T-helper 1 cell (primary cell): ENCODE results near the gene TBX6.

Source experiments
- DNase-seq, 5 donors: peaks; one replicate each; pipeline ENCODE4 v3.0.0-alpha.2; 2012 to 2020

TBX6 gene

GRCh38 chr16:30085820-30086219, 5.9 kb downstream of the TBX6 start:
- no peak for DNase-seq

- DNase-seq: no peak
Observed at GRCh38 chr16:30085247-30085646, 6.5 kb downstream of the TBX6 start.

GRCh38 chr16:30084816-30085159, 6.9 kb downstream of the TBX6 start:
- no peak for DNase-seq

GRCh38 chr16:30084096-30084815, 7.5 kb downstream of the TBX6 start:
- no peak for DNase-seq

- no peak for DNase-seq
Observed at GRCh38 chr16:30083216-30084055, 8.3 kb downstream of the TBX6 start.

GRCh38 chr16:30082545-30083090, 9.1 kb downstream of the TBX6 start:
- no peak for DNase-seq

- DNase-seq: no peak
Observed at GRCh38 chr16:30079480-30079879, 12.2 kb downstream of the TBX6 start.

GRCh38 chr16:30078744-30079143, 13.0 kb downstream of the TBX6 start:
- no peak for DNase-seq

GRCh38 chr16:30077656-30078055, 14.1 kb downstream of the TBX6 start:
- DNase-seq: no peak

- DNase-seq: no peak
Observed at GRCh38 chr16:30076276-30076791, 15.4 kb downstream of the TBX6 start.

- DNase-seq: peak; percentile 84 to 93 (median 90)
Observed at GRCh38 chr16:30075503-30076275, 16.0 kb downstream of the TBX6 start, which contains the start of gene PPP4C. Gene PPP4C, plus strand, starts transcription at chr16:30075994. Its CDS starts 384 bp downstream, at chr16:30076378.

- DNase-seq: no peak
Observed at GRCh38 chr16:30070490-30070889, 21.2 kb downstream of the TBX6 start.

GRCh38 chr16:30069611-30070462, 21.9 kb downstream of the TBX6 start:
- DNase-seq: no peak

GRCh38 chr16:30068750-30069610, 22.7 kb downstream of the TBX6 start:
- DNase-seq: peak in 4 of 5 donors; percentile 43 to 58 (median 53)

GRCh38 chr16:30068333-30068732, 23.4 kb downstream of the TBX6 start:
- no peak for DNase-seq

- no peak for DNase-seq
Observed at GRCh38 chr16:30067584-30067916, 24.2 kb downstream of the TBX6 start.

- no peak for DNase-seq
Observed at GRCh38 chr16:30066761-30067583, 24.8 kb downstream of the TBX6 start.

- peak in 1 of 5 donors; percentile 14 for DNase-seq
Observed at GRCh38 chr16:30065943-30066760, 25.6 kb downstream of the TBX6 start.
